K562 (cell line): ENCODE results near the gene FIBP. TPM values are rescaled to one million over a fixed set of nuclear protein-coding genes. Genes with fewer than 3 reads are reported as not detected.

Experiments
- ADNP ChIP-seq: fragments of 200-800 bp; sonication (Bioruptor generic); IDR thresholded peaks from 2 replicates; pipeline ENCODE4 v1.6.1; 2016; ENCODE audit warnings: missing genetic modification characterization, missing compliant biosample characterization
- ARID1B ChIP-seq: fragments of 450-650 bp; IDR thresholded peaks from 2 replicates; pipeline ENCODE4 v1.6.1; 2016; ENCODE audit warnings: antibody characterized with exemption, mild to moderate bottlenecking, inconsistent platforms
- CAMTA2 ChIP-seq: fragments of 250-450 bp; sonication (Bioruptor Pico); conservative IDR thresholded peaks from 2 replicates; pipeline ENCODE4 v1.5.1; 2022
- FOXK2 ChIP-seq, 2 experiments: fragments of 450-650 bp; IDR thresholded peaks in 1 of 2; conservative IDR thresholded peaks in 1 of 2; 2 replicates each; pipeline ENCODE4 v1.6.1; 2016; ENCODE audit warnings: low read depth in 2 of 2, mild to moderate bottlenecking in 1 of 2
- MEIS2 ChIP-seq: fragments of 450-650 bp; IDR thresholded peaks from 2 replicates; pipeline ENCODE4 v1.6.1; 2014; ENCODE audit warnings: mild to moderate bottlenecking; ENCODE audit not compliant: partially characterized antibody
- NR1H2 ChIP-seq: sonication (generic); formaldehyde crosslinking; IDR thresholded peaks from 2 replicates; pipeline ENCODE4 v1.4.0; 2020; ENCODE audit warnings: mild to moderate bottlenecking, missing genetic modification reagents
- POLR3G ChIP-seq: IDR thresholded peaks from 2 replicates; pipeline ENCODE4 v1.6.1; 2011; ENCODE audit not compliant: insufficient read length, insufficient replicate concordance; ENCODE audit errors: extremely low read depth
- SMARCE1 ChIP-seq: fragments of 450-650 bp; IDR thresholded peaks from 2 replicates; pipeline ENCODE4 v1.7.1; 2016; ENCODE audit warnings: mild to moderate bottlenecking
- TARDBP ChIP-seq: fragments of 450-650 bp; IDR thresholded peaks from 2 replicates; pipeline ENCODE4 v1.6.1; 2016
- TOE1 ChIP-seq, 2 experiments: fragments of 450-650 bp in 1 of 2; sonication (generic) in 1 of 2; formaldehyde crosslinking in 1 of 2; IDR thresholded peaks; 2 replicates each; pipeline versions ENCODE4 v1.7.1 to v1.8.0; 2016 to 2022; ENCODE audit warnings: borderline replicate concordance in 2 of 2, mild to moderate bottlenecking in 2 of 2, antibody characterized with exemption in 1 of 2, inconsistent platforms in 1 of 2, low read depth in 1 of 2, missing genetic modification reagents in 1 of 2, moderate library complexity in 1 of 2
- WHSC1 ChIP-seq: IDR thresholded peaks from one replicate; pipeline ENCODE4 v1.6.1; 2012; ENCODE audit warnings: low read length, control low read depth, inconsistent platforms
- ZFP30 ChIP-seq: fragments of 250-450 bp; sonication (Bioruptor Pico); IDR thresholded peaks from 2 replicates; pipeline ENCODE4 v1.8.0; 2022; ENCODE audit warnings: moderate library complexity, mild to moderate bottlenecking, inconsistent platforms, borderline replicate concordance
- ZFP36 ChIP-seq: fragments of 150-350 bp; IDR thresholded peaks from 2 replicates; pipeline ENCODE4 v1.6.1; 2018; ENCODE audit warnings: low read length, low read depth; ENCODE audit not compliant: partially characterized antibody
- polyA plus RNA-seq, 8 experiments: library from polyadenylated mRNA; depleted of rRNA in 4 of 8; stranded (reverse) in 5 of 8; unstranded in 3 of 8; fragments of >200 nt; fragmentation: Nextera tagmentation in 2 of 8; fragmentation: Illumina TruSeq in 1 of 8; extraction: Ambion mirVana in 2 of 8; extraction: Trizol in 1 of 8; gene quantifications; 2 replicates each; pipeline versions ENCODE4 v1.2.1 to v1.2.3, GENCODE V29; 2011 to 2014; ENCODE audit warnings: inconsistent platforms in 1 of 8, missing spikeins in 1 of 8
- total RNA-seq, 7 experiments: library from RNA; depleted of rRNA in 6 of 7; stranded (reverse); fragments of >200 nt in 6 of 7; fragmentation: Illumina TruSeq in 2 of 7; extraction: Trizol in 2 of 7; gene quantifications; 2 replicates each; pipeline versions ENCODE4 v1.2.1 to v1.2.3, GENCODE V29; 2011 to 2021; ENCODE audit warnings: low replicate concordance in 1 of 7
- TF ChIP-seq, protein P1 (sequence below): fragments of 150-350 bp; conservative IDR thresholded peaks from 2 replicates; pipeline ENCODE4 v1.6.1; 2014; ENCODE audit warnings: low read length
- TF ChIP-seq, protein P2 (sequence below): sonication (generic); formaldehyde crosslinking; IDR thresholded peaks from 2 replicates; pipeline ENCODE4 v1.9.0; 2022; ENCODE audit warnings: mild to moderate bottlenecking, missing genetic modification reagents
- TF ChIP-seq, protein P3 (sequence below), 3 experiments: fragments of 200-800 bp in 1 of 3; sonication (Bioruptor generic) in 1 of 3; sonication (generic) in 1 of 3; formaldehyde crosslinking in 1 of 3; IDR thresholded peaks; 2 replicates each; pipeline versions ENCODE4 v1.6.1 to v1.8.0; 2016 to 2022; ENCODE audit warnings: mild to moderate bottlenecking in 2 of 3, missing compliant biosample characterization in 2 of 3, missing genetic modification characterization in 2 of 3, missing genetic modification reagents in 1 of 3
- TF ChIP-seq, protein P4 (sequence below): fragments of 450-650 bp; formaldehyde crosslinking; IDR thresholded peaks from 2 replicates; pipeline ENCODE4 v1.4.0; 2022; ENCODE audit warnings: missing genetic modification characterization
- TF ChIP-seq, protein P5 (sequence below): fragments of 250-450 bp; sonication (Bioruptor Pico); IDR thresholded peaks from 2 replicates; pipeline ENCODE4 v1.8.0; 2022; ENCODE audit warnings: moderate library complexity, mild to moderate bottlenecking, inconsistent platforms
- TF ChIP-seq, protein P6 (sequence below): fragments of 250-450 bp; sonication (Bioruptor Pico); IDR thresholded peaks from 2 replicates; pipeline ENCODE4 v1.9.0; 2021; ENCODE audit warnings: mild to moderate bottlenecking

Gene FIBP
- total and polyA plus RNA-seq, 9 of the 15 experiments (the other 6 are each of a cell fraction or from before 2014, with no cell fraction given) = 41.2 to 79.2 (median 48.6) TPM

DNA sequence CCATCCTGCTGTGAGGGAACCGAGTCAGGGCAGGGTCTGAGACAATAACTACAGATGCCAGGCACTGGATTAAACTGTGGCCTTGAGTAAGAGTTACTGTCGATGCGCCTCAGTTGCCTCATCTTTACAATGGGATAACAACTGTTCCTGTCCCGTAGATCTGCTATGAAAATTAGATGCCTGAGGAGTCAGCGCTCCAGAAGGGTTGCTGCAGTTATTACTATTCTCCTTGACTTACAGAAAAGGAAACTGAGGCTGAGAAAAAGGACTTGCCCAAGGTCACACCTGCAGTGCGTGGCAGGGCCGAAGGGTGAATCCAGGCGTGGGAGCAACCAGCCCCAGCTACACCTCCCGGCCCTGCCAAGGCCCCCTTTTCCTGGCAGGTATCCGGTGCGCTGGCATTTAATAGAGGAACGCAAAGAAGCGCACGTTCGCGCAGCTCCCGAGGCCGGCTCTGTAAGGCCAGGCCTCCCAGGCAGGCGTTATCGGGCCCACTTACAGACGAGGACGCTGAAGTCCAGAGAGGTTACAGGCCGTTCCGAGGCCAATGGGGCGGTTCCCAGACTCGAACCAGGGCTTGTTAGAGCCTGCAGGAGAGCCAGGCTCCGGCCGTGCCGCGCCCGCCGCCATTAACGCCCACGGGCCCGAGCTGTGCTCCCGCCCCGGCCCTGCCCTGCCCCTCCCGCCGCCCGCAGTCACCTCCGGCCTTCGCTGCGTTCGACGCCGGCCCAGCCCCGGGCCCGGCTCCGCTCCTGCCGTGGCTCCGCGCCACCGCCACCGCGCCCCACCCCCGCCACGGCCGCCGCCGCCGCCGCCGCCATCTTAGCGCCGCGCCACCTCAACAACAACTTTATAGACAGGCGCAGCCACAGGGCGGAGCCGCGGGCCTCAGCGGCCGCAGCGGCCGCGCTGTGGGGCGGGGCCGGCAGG is 30.2 kb upstream of the FIBP start, which contains the start of gene C11orf68 (continued):
- TF ChIP-seq, protein P1, sequence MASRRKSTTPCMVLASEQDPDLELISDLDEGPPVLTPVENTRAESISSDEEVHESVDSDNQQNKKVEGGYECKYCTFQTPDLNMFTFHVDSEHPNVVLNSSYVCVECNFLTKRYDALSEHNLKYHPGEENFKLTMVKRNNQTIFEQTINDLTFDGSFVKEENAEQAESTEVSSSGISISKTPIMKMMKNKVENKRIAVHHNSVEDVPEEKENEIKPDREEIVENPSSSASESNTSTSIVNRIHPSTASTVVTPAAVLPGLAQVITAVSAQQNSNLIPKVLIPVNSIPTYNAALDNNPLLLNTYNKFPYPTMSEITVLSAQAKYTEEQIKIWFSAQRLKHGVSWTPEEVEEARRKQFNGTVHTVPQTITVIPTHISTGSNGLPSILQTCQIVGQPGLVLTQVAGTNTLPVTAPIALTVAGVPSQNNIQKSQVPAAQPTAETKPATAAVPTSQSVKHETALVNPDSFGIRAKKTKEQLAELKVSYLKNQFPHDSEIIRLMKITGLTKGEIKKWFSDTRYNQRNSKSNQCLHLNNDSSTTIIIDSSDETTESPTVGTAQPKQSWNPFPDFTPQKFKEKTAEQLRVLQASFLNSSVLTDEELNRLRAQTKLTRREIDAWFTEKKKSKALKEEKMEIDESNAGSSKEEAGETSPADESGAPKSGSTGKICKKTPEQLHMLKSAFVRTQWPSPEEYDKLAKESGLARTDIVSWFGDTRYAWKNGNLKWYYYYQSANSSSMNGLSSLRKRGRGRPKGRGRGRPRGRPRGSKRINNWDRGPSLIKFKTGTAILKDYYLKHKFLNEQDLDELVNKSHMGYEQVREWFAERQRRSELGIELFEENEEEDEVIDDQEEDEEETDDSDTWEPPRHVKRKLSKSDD = no peak
- TF ChIP-seq TARDBP (no peak), TOE1 (IDR thresholded peaks at IDR 0.05; ENCODE audit: borderline replicate concordance) (no peak), TOE1 (CRISPR knock-in tag; IDR thresholded peaks at IDR 0.05; ENCODE audit: borderline replicate concordance, low read depth) (peak; percentile 24; the same call in 1 of the 2 replicates), SMARCE1 (0 out of 2 replicates have a peak, but pooled peaks have one; percentile 20), NR1H2 (peak; percentile 90; the same call in 1 of the 2 replicates), WHSC1 (no peak), MEIS2 (no peak), CAMTA2 (no peak), FOXK2 (conservative IDR thresholded peaks at IDR 0.05 in 1 of 2, IDR thresholded peaks at IDR 0.05 in 1 of 2; ENCODE audit: low read depth in 2 of 2) (no peak), ARID1B (no peak), ZFP36 (no peak), POLR3G (no peak), ADNP (tag) (peak; percentile 71; the same call in 1 of the 2 replicates), ZFP30 (CRISPR knock-in tag) (no peak)
- TF ChIP-seq, protein P2, sequence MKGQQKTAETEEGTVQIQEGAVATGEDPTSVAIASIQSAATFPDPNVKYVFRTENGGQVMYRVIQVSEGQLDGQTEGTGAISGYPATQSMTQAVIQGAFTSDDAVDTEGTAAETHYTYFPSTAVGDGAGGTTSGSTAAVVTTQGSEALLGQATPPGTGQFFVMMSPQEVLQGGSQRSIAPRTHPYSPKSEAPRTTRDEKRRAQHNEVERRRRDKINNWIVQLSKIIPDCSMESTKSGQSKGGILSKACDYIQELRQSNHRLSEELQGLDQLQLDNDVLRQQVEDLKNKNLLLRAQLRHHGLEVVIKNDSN (CRISPR knock-in tag) = no peak
- TF ChIP-seq, protein P3, sequence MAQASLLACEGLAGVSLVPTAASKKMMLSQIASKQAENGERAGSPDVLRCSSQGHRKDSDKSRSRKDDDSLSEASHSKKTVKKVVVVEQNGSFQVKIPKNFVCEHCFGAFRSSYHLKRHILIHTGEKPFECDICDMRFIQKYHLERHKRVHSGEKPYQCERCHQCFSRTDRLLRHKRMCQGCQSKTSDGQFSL (CRISPR knock-in tag; IDR thresholded peaks at IDR 0.05) = no peak
- TF ChIP-seq, protein P3 (tag; IDR thresholded peaks at IDR 0.05) = no peak
- TF ChIP-seq, protein P4, sequence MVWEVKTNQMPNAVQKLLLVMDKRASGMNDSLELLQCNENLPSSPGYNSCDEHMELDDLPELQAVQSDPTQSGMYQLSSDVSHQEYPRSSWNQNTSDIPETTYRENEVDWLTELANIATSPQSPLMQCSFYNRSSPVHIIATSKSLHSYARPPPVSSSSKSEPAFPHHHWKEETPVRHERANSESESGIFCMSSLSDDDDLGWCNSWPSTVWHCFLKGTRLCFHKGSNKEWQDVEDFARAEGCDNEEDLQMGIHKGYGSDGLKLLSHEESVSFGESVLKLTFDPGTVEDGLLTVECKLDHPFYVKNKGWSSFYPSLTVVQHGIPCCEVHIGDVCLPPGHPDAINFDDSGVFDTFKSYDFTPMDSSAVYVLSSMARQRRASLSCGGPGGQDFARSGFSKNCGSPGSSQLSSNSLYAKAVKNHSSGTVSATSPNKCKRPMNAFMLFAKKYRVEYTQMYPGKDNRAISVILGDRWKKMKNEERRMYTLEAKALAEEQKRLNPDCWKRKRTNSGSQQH = 0 out of 2 replicates have a peak, but pooled peaks have one; percentile 34
- TF ChIP-seq, protein P5, sequence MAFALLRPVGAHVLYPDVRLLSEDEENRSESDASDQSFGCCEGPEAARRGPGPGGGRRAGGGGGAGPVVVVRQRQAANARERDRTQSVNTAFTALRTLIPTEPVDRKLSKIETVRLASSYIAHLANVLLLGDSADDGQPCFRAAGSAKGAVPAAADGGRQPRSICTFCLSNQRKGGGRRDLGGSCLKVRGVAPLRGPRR = no peak
- TF ChIP-seq, protein P6, sequence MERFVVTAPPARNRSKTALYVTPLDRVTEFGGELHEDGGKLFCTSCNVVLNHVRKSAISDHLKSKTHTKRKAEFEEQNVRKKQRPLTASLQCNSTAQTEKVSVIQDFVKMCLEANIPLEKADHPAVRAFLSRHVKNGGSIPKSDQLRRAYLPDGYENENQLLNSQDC (CRISPR knock-in tag) = peak; percentile 15; the same call in 1 of the 2 replicates
